ENCODE data around the gene BRMS1. TPM values are rescaled to one million over a fixed set of nuclear protein-coding genes. Genes with fewer than 3 reads are reported as not detected.

Gene BRMS1
- total and polyA plus RNA-seq, 7 donors, result 12.6 to 152 (median 33.8) TPM

- Histone ChIP-seq H3K27ac (peak within 1 kb of the TSS; percentile 88), H3K4me1 (peaks cover 27% of the 10 kb centered on the region), H3K36me3 (ENCODE audit: insufficient read depth in 1 of 2, low read depth in 1 of 2) (peaks cover 0 to 3% of the 10 kb centered on the region in 2 donors), H3K4me3 (peak within 1 kb of the TSS; percentile 94), H3K9me3 (no peaks in the 10 kb centered on the region), H3K27me3 (ENCODE audit: insufficient read depth in 3 of 3, low read length in 2 of 3) (no peaks in the 10 kb centered on the region)
- DNase-seq (peak; percentile 80 to 90), ATAC-seq (peak; percentile 76 to 80 (median 79))
- TF ChIP-seq, protein P1, sequence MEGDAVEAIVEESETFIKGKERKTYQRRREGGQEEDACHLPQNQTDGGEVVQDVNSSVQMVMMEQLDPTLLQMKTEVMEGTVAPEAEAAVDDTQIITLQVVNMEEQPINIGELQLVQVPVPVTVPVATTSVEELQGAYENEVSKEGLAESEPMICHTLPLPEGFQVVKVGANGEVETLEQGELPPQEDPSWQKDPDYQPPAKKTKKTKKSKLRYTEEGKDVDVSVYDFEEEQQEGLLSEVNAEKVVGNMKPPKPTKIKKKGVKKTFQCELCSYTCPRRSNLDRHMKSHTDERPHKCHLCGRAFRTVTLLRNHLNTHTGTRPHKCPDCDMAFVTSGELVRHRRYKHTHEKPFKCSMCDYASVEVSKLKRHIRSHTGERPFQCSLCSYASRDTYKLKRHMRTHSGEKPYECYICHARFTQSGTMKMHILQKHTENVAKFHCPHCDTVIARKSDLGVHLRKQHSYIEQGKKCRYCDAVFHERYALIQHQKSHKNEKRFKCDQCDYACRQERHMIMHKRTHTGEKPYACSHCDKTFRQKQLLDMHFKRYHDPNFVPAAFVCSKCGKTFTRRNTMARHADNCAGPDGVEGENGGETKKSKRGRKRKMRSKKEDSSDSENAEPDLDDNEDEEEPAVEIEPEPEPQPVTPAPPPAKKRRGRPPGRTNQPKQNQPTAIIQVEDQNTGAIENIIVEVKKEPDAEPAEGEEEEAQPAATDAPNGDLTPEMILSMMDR (IDR thresholded peaks at IDR 0.05), result no peak
- intact Hi-C loops (cut with DNase I), result loop anchor here in 1 of 2 donors (5.0 kb wide), 1 partner anchor 40 kb away; no protein-coding TSS in a partner anchor
- 0 to 1% (median 0%) methylated on average over 37 to 95 of the region's 101 CpGs for WGBS, 3 donors
These were observed 2.7 kb upstream of the BRMS1 start, which contains the start of gene B4GAT1 for GRCh38 chr11:66347425-66348276. Gene B4GAT1 (minus strand): TSS chr11:66347629. CDS start chr11:66347545, 84 bp downstream.

GRCh38 chr11:66346476-66347424 lies 1.8 kb upstream of the BRMS1 start:
- WGBS, 3 donors, result 23 to 26% (median 26%) methylated on average over 61 to 68 of the region's 68 CpGs
- Histone ChIP-seq H3K27me3 (ENCODE audit: insufficient read depth in 3 of 3, low read length in 2 of 3) (no peaks in the 10 kb centered on the region), H3K9me3 (no peaks in the 10 kb centered on the region), H3K4me3 (peak overlapping the region; percentile 94), H3K36me3 (ENCODE audit: insufficient read depth in 1 of 2, low read depth in 1 of 2) (peaks cover 0 to 10% of the 10 kb centered on the region in 2 donors), H3K27ac (peak overlapping the region; percentile 88), H3K4me1 (peaks cover 27% of the 10 kb centered on the region)
- intact Hi-C loops (cut with DNase I), result loop anchor here in 1 of 2 donors (5.0 kb wide), 1 partner anchor 41 kb away; no protein-coding TSS in a partner anchor
- DNase-seq (peak in 1 of 2 donors; percentile 61), ATAC-seq (peak in 2 of 4 donors; percentile 25 to 29)
- TF ChIP-seq, protein P1 (IDR thresholded peaks at IDR 0.05), result no peak

- Histone ChIP-seq H3K27me3 (ENCODE audit: insufficient read depth in 3 of 3, low read length in 2 of 3) (no peaks in the 10 kb centered on the region), H3K4me3 (peak overlapping the region; percentile 94), H3K4me1 (peaks cover 27% of the 10 kb centered on the region), H3K27ac (peak overlapping the region; percentile 87), H3K36me3 (ENCODE audit: insufficient read depth in 1 of 2, low read depth in 1 of 2) (peaks cover 0 to 25% of the 10 kb centered on the region in 2 donors), H3K9me3 (no peaks in the 10 kb centered on the region)
- intact Hi-C loops (cut with DNase I), result loop anchor here in 1 of 2 donors (5.0 kb wide), 1 partner anchor 42 kb away; no protein-coding TSS in a partner anchor
- TF ChIP-seq, protein P1 (IDR thresholded peaks at IDR 0.05), result no peak
- WGBS, 3 donors, result 1 to 5% (median 3%) methylated on average over 7 of the region's 7 CpGs
- DNase-seq, result no peak
- peak in 3 of 4 donors; percentile 1 to 20 (median 4) for ATAC-seq
These were observed 379 bp upstream of the BRMS1 start for GRCh38 chr11:66345316-66345649.

- DNase-seq (peak; percentile 3 to 5), ATAC-seq (no peak)
- H3K4me3 ChIP-seq, result no peak overlapping the region
- intact Hi-C loops (cut with DNase I), result no loop called here
- H3K9me3 ChIP-seq, result no peaks in the 10 kb centered on the region
- TF ChIP-seq, protein P1 (IDR thresholded peaks at IDR 0.05), result no peak
- H3K27me3 ChIP-seq (ENCODE audit: insufficient read depth in 3 of 3, low read length in 2 of 3), result no peaks in the 10 kb centered on the region
- H3K27ac ChIP-seq, result no peak overlapping the region
- WGBS, 3 donors, result 85 to 87% (median 87%) methylated on average over 8 of the region's 8 CpGs
- peaks cover 0 to 46% of the 10 kb centered on the region in 2 donors for H3K36me3 ChIP-seq (ENCODE audit: insufficient read depth in 1 of 2, low read depth in 1 of 2)
- H3K4me1 ChIP-seq, result peaks cover 27% of the 10 kb centered on the region
These were observed 1.7 kb downstream of the BRMS1 start for GRCh38 chr11:66343176-66343575.
